Measurements from ENCODE around the gene PFN3. TPM values are rescaled to one million over a fixed set of nuclear protein-coding genes. Genes with fewer than 3 reads are reported as not detected.
"Not testable (repeated sequence)": the region's sequence is repeated elsewhere in the genome, so short reads cannot be mapped to it uniquely, and the experiment has no call there.

The PFN3 gene
- total RNA-seq, 1 donor from 2014 or later: not detected

DNA sequence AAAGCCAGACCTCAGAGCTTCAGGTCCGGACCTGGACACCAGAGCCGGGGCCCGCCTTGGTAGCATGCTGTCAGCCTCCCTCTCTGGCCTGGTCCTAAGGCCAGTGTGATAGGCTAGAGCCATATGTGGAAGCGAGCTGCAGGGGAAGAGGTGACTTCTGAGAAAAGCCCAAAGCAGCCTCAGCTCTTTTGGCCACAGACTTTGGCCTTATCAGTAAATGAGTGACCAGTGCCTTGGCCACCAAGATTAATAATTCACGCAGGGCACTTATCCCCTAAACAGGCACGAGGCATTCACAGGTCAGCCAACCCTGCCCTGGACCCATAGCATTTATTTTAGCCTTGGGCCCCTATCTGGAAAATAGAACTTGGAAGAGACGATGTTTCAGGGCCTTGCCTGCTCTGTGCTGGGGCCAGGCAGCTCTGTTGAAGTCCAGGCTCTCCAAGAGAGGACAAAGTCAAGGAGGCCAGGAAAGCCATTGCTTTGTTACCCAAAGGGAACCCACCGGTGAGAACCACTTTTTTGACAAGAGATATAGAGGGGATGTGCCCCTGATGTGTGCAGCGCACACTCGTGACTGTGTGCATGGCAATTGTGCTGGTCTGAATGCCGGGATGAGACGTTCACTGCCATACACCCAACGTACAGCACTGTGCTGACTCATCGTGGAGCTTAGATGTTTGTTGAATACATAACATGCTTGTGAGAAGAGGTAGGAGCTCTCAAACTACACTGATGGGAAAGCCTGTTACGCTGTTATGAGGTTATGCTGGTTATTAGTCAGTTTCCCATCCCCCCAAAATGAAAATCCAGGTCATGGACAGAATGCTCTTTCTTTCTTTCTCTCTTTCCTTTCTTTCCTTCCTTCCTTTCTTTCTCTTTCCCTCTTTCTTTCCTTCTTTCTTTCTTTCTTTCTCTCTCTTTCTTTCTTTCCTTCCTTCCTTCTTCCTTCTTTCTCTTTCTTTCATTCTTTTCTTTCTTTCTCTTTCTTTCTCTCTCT is 21.3 kb downstream of the PFN3 start:
- Histone ChIP-seq H3K79me2 (ENCODE audit: insufficient read depth, low read length) (no peaks in the 10 kb centered on the region), H2AFZ (ENCODE audit: low read depth, low read length) (peak overlapping the region; percentile 49), H3K36me3 (ENCODE audit: insufficient read depth, low read length) (no peaks in the 10 kb centered on the region), H3K27me3 (ENCODE audit: insufficient read depth, low read length) (peaks cover 12% of the 10 kb centered on the region), H3K9me3 (ENCODE audit: insufficient read depth, low read depth, low read length) (no peaks in the 10 kb centered on the region), H3K4me3 (ENCODE audit: insufficient read depth, low read depth, low read length) (no peak overlapping the region), H3K4me1 (ENCODE audit: insufficient read depth, low read length) (peaks cover 6% of the 10 kb centered on the region), H3K27ac (ENCODE audit: low read depth, low read length) (peak overlapping the region; percentile 20), H3K9ac (ENCODE audit: low read length) (no peak overlapping the region), H3K4me2 (ENCODE audit: low read length) (peak overlapping the region; percentile 56), H4K20me1 (ENCODE audit: insufficient read depth, low read length) (no peaks in the 10 kb centered on the region)
- H3K4me1 Mint-ChIP-seq (ENCODE audit: low read depth, unreplicated experiment): peaks cover 8% of the 10 kb centered on the region
- TF ChIP-seq, protein P1, sequence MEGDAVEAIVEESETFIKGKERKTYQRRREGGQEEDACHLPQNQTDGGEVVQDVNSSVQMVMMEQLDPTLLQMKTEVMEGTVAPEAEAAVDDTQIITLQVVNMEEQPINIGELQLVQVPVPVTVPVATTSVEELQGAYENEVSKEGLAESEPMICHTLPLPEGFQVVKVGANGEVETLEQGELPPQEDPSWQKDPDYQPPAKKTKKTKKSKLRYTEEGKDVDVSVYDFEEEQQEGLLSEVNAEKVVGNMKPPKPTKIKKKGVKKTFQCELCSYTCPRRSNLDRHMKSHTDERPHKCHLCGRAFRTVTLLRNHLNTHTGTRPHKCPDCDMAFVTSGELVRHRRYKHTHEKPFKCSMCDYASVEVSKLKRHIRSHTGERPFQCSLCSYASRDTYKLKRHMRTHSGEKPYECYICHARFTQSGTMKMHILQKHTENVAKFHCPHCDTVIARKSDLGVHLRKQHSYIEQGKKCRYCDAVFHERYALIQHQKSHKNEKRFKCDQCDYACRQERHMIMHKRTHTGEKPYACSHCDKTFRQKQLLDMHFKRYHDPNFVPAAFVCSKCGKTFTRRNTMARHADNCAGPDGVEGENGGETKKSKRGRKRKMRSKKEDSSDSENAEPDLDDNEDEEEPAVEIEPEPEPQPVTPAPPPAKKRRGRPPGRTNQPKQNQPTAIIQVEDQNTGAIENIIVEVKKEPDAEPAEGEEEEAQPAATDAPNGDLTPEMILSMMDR (IDR thresholded peaks at IDR 0.05; ENCODE audit: insufficient read depth, low read depth, low read length): no peak
- no peak for TF ChIP-seq EZH2 (IDR thresholded peaks at IDR 0.05; ENCODE audit: insufficient read depth, low read length)
- peak overlapping the region; percentile 5 for H3K27ac Mint-ChIP-seq (ENCODE audit: unreplicated experiment)
- DNase-seq (ENCODE audit: low read depth) (peak; percentile 90), FAIRE-seq (peak; percentile 88)
- no peaks in the 10 kb centered on the region for H3K36me3 Mint-ChIP-seq (ENCODE audit: low read depth, unreplicated experiment)
- no peaks in the 10 kb centered on the region for H3K9me3 Mint-ChIP-seq (ENCODE audit: unreplicated experiment)
- peaks cover 34% of the 10 kb centered on the region for H3K27me3 Mint-ChIP-seq (ENCODE audit: low read depth, unreplicated experiment)
- H3K4me3 Mint-ChIP-seq (ENCODE audit: unreplicated experiment): peak overlapping the region; percentile 18

GRCh38 chr5:177377851-177378776 is 22.3 kb downstream of the PFN3 start:
- H3K27me3 ChIP-seq (ENCODE audit: insufficient read depth, low read length): peaks cover 4% of the 10 kb centered on the region
- no peak overlapping the region for H3K9ac ChIP-seq (ENCODE audit: low read length)
- no peak overlapping the region for H2AFZ ChIP-seq (ENCODE audit: low read depth, low read length)
- no peak overlapping the region for H3K4me2 ChIP-seq (ENCODE audit: low read length)
- peaks cover 28% of the 10 kb centered on the region for H3K27me3 Mint-ChIP-seq (ENCODE audit: low read depth, unreplicated experiment)
- FAIRE-seq: no peak
- H3K4me3 ChIP-seq (ENCODE audit: insufficient read depth, low read depth, low read length): no peak overlapping the region
- peaks cover 8% of the 10 kb centered on the region for H3K4me1 Mint-ChIP-seq (ENCODE audit: low read depth, unreplicated experiment)
- H3K9me3 ChIP-seq (ENCODE audit: insufficient read depth, low read depth, low read length): no peaks in the 10 kb centered on the region
- no peak overlapping the region for H3K27ac Mint-ChIP-seq (ENCODE audit: unreplicated experiment)
- H3K4me1 ChIP-seq (ENCODE audit: insufficient read depth, low read length): peaks cover 6% of the 10 kb centered on the region
- H3K36me3 ChIP-seq (ENCODE audit: insufficient read depth, low read length): no peaks in the 10 kb centered on the region
- H3K36me3 Mint-ChIP-seq (ENCODE audit: low read depth, unreplicated experiment): peaks cover 4% of the 10 kb centered on the region
- no peak overlapping the region for H3K4me3 Mint-ChIP-seq (ENCODE audit: unreplicated experiment)
- H4K20me1 ChIP-seq (ENCODE audit: insufficient read depth, low read length): no peaks in the 10 kb centered on the region
- H3K27ac ChIP-seq (ENCODE audit: low read depth, low read length): no peak overlapping the region
- DNase-seq (ENCODE audit: low read depth): no peak
- H3K79me2 ChIP-seq (ENCODE audit: insufficient read depth, low read length): no peaks in the 10 kb centered on the region
- H3K9me3 Mint-ChIP-seq (ENCODE audit: unreplicated experiment): no peaks in the 10 kb centered on the region
- no peak for TF ChIP-seq EZH2 (IDR thresholded peaks at IDR 0.05; ENCODE audit: insufficient read depth, low read length)

DNA sequence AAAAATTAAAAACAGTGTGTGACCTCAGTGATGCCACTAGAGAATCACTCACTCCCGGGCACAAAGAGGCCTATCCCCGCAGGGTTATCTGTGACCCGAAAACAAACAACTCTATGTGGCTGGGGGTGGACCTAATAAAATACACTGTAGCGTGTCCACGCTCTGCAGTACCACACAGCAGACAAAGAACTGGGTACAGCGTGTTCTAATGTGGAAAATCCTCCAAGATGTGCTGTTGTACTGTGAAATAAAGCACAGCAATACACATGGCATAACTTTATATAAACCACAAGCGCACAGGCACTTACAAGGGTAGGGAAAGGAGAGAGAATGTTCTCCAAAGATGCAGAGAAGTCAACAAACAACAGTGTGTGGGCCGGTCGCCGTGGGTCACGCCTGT is 24.4 kb downstream of the PFN3 start:
- Histone ChIP-seq H3K4me1 (ENCODE audit: insufficient read depth, low read length) (peaks cover 11% of the 10 kb centered on the region), H3K27ac (ENCODE audit: low read depth, low read length) (no peak overlapping the region), H3K4me3 (ENCODE audit: insufficient read depth, low read depth, low read length) (no peak overlapping the region), H3K4me2 (ENCODE audit: low read length) (no peak overlapping the region), H3K27me3 (ENCODE audit: insufficient read depth, low read length) (no peaks in the 10 kb centered on the region), H4K20me1 (ENCODE audit: insufficient read depth, low read length) (no peaks in the 10 kb centered on the region), H3K36me3 (ENCODE audit: insufficient read depth, low read length) (no peaks in the 10 kb centered on the region), H3K79me2 (ENCODE audit: insufficient read depth, low read length) (no peaks in the 10 kb centered on the region), H3K9me3 (ENCODE audit: insufficient read depth, low read depth, low read length) (no peaks in the 10 kb centered on the region), H2AFZ (ENCODE audit: low read depth, low read length) (no peak overlapping the region), H3K9ac (ENCODE audit: low read length) (no peak overlapping the region)
- H3K27me3 Mint-ChIP-seq (ENCODE audit: low read depth, unreplicated experiment): peaks cover 16% of the 10 kb centered on the region
- peaks cover 4% of the 10 kb centered on the region for H3K36me3 Mint-ChIP-seq (ENCODE audit: low read depth, unreplicated experiment)
- no peaks in the 10 kb centered on the region for H3K9me3 Mint-ChIP-seq (ENCODE audit: unreplicated experiment)
- no peak overlapping the region for H3K4me3 Mint-ChIP-seq (ENCODE audit: unreplicated experiment)
- DNase-seq (ENCODE audit: low read depth) (no peak), FAIRE-seq (no peak)
- H3K4me1 Mint-ChIP-seq (ENCODE audit: low read depth, unreplicated experiment): peaks cover 6% of the 10 kb centered on the region
- no peak overlapping the region for H3K27ac Mint-ChIP-seq (ENCODE audit: unreplicated experiment)
- no peak for TF ChIP-seq EZH2 (IDR thresholded peaks at IDR 0.05; ENCODE audit: insufficient read depth, low read length)
- TF ChIP-seq, protein P1 (IDR thresholded peaks at IDR 0.05; ENCODE audit: insufficient read depth, low read depth, low read length): no peak

DNA sequence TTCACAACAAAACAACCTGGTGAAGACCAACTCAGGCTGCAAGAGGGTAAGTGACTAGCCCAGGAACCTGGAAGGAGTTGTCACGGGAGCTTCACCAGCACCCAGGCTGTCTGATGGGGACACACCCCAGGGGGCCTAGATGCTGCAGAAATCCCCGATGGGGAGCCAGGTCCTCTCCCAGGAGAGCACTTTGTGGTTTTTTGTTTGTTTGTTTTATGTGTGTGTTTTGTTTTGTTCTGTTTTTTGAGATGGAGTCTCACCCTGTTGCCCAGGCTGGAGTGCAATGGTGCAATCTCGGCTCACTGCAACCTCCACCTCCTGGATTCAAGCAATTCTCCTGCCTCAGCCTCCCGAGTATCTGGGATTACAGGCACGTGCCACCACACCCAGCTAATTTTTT is 24.9 kb downstream of the PFN3 start:
- not testable (repeated sequence) for H2AFZ ChIP-seq (ENCODE audit: low read depth, low read length); H3K4me3 ChIP-seq (ENCODE audit: insufficient read depth, low read depth, low read length); H3K79me2 ChIP-seq (ENCODE audit: insufficient read depth, low read length); H3K4me3 Mint-ChIP-seq (ENCODE audit: unreplicated experiment); H3K36me3 Mint-ChIP-seq (ENCODE audit: low read depth, unreplicated experiment); H3K4me2 ChIP-seq (ENCODE audit: low read length); FAIRE-seq; H3K27ac Mint-ChIP-seq (ENCODE audit: unreplicated experiment); H4K20me1 ChIP-seq (ENCODE audit: insufficient read depth, low read length); DNase-seq (ENCODE audit: low read depth); H3K9me3 Mint-ChIP-seq (ENCODE audit: unreplicated experiment); H3K9me3 ChIP-seq (ENCODE audit: insufficient read depth, low read depth, low read length); H3K4me1 Mint-ChIP-seq (ENCODE audit: low read depth, unreplicated experiment); H3K9ac ChIP-seq (ENCODE audit: low read length); H3K27me3 ChIP-seq (ENCODE audit: insufficient read depth, low read length); H3K36me3 ChIP-seq (ENCODE audit: insufficient read depth, low read length); H3K27ac ChIP-seq (ENCODE audit: low read depth, low read length)
- H3K27me3 Mint-ChIP-seq (ENCODE audit: low read depth, unreplicated experiment): peaks cover 15% of the 10 kb centered on the region
- peaks cover 12% of the 10 kb centered on the region for H3K4me1 ChIP-seq (ENCODE audit: insufficient read depth, low read length)

All from astrocyte (in vitro differentiated cells and primary cell).